Endothelial cell of umbilical vein (primary cell): ENCODE data around the gene TOP1. TPM values are rescaled to one million over a fixed set of nuclear protein-coding genes. Genes with fewer than 3 reads are reported as not detected.
A peak's percentile ranks its signal among the peaks of the same experiment; 100 is the strongest.

Experiments
- BruUV-seq: library from RNA; stranded (reverse); fragments of 400-500 nt; replicated peaks from 2 replicates; lab custom pipeline; 2021; lab: Mats Ljungman, UMichigan
- CTCF ChIA-PET: fragments of 300-600, 350-600 bp; sonication (Branson Sonifier 250); formaldehyde crosslinking; loops from one replicate; lab custom pipeline; 2021; ENCODE audit warnings: antibody characterized with exemption, inconsistent platforms; lab: Charles Lee
- POLR2A ChIA-PET: fragments of 300-600, 350-600 bp; sonication (Branson Sonifier 250); formaldehyde crosslinking; loops from one replicate; lab custom pipeline; 2021; ENCODE audit warnings: antibody characterized with exemption, inconsistent platforms; lab: Charles Lee
- DNase-seq: peaks from one replicate; pipeline ENCODE4 v3.0.0-alpha.2; 2011; ENCODE audit warnings: low read depth, low spot score
- FAIRE-seq: peaks from 2 replicates; lab custom pipeline; 2011; peaks lifted over from hg19 to GRCh38; lab: Jason Lieb, UNC
- H2AFZ ChIP-seq: 2 replicates; pipeline ENCODE4 v1.6.0; 2012; ENCODE audit warnings: low read depth, low read length, control low read depth, inconsistent platforms
- H3K27ac ChIP-seq: 2 replicates; pipeline ENCODE4 v1.5.1; 2011; ENCODE audit warnings: low read depth, mild to moderate bottlenecking, control low read depth, low read length, moderate library complexity; ENCODE audit not compliant: insufficient read depth
- H3K27me3 ChIP-seq, 2 experiments: 2 replicates each; pipeline versions ENCODE4 v1.6.0 to v1.6.1; 2011; ENCODE audit warnings: low read length in 2 of 2, mixed read lengths in 1 of 2; ENCODE audit not compliant: control insufficient read depth in 2 of 2, insufficient read depth in 2 of 2
- H3K36me3 ChIP-seq, 2 experiments: 2 replicates in 1 of 2; 3 replicates in 1 of 2; pipeline ENCODE4 v1.5.1; 2011; ENCODE audit warnings: low read length in 2 of 2, mild to moderate bottlenecking in 1 of 2, moderate library complexity in 1 of 2; ENCODE audit not compliant: control insufficient read depth in 2 of 2, insufficient read depth in 2 of 2; ENCODE audit errors: extremely low read depth in 1 of 2
- H3K4me1 ChIP-seq: 3 replicates; pipeline ENCODE4 v1.5.1; 2011; ENCODE audit warnings: mild to moderate bottlenecking, low read length; ENCODE audit not compliant: control insufficient read depth, insufficient read depth; ENCODE audit errors: extremely low read depth
- H3K4me2 ChIP-seq: 2 replicates; pipeline ENCODE4 v1.6.1; 2011; ENCODE audit warnings: low read length, control low read depth, mixed read lengths; ENCODE audit not compliant: insufficient read depth
- H3K4me3 ChIP-seq, 3 experiments: fragments of 200-600 bp in 1 of 3; sonication (generic), shearing (Covaris generic) in 1 of 3; replicated peaks in 1 of 3; 2 replicates each; pipeline ENCODE4 v1.5.1; 2011 to 2016; ENCODE audit warnings: control low read depth in 3 of 3, low read length in 3 of 3, mild to moderate bottlenecking in 2 of 3, inconsistent platforms in 1 of 3, low read depth in 1 of 3, moderate library complexity in 1 of 3; ENCODE audit not compliant: insufficient read depth in 1 of 3
- H3K79me2 ChIP-seq: 2 replicates; pipeline ENCODE4 v1.6.0; 2012; ENCODE audit warnings: low read length, inconsistent platforms; ENCODE audit not compliant: control insufficient read depth, insufficient read depth
- H3K9ac ChIP-seq: replicated peaks from 2 replicates; pipeline ENCODE3; 2011; ENCODE audit warnings: low read length, control low read depth; ENCODE audit not compliant: insufficient read depth; ENCODE audit errors: extremely low read depth
- H3K9me1 ChIP-seq: replicated peaks from 3 replicates; pipeline ENCODE4 v1.6.0; 2011; ENCODE audit warnings: mild to moderate bottlenecking, low read length; ENCODE audit not compliant: control insufficient read depth, insufficient read depth; ENCODE audit errors: extremely low read depth
- H3K9me3 ChIP-seq: replicated peaks from 2 replicates; pipeline ENCODE4 v1.5.1; 2012; ENCODE audit warnings: low read length, inconsistent platforms; ENCODE audit not compliant: control insufficient read depth, insufficient read depth
- H4K20me1 ChIP-seq: replicated peaks from 2 replicates; pipeline ENCODE3; 2011; ENCODE audit warnings: mild to moderate bottlenecking, low read length; ENCODE audit not compliant: control insufficient read depth, insufficient read depth; ENCODE audit errors: extremely low read depth
- EZH2 ChIP-seq: IDR thresholded peaks from 2 replicates; pipeline ENCODE4 v1.6.1; 2012; ENCODE audit warnings: borderline replicate concordance, low read depth, mild to moderate bottlenecking, moderate library complexity, low read length, inconsistent platforms; ENCODE audit not compliant: severe bottlenecking
- FOS ChIP-seq: IDR thresholded peaks from 2 replicates; pipeline ENCODE4 v1.6.1; 2011; ENCODE audit warnings: mild to moderate bottlenecking, low read length, moderate library complexity, borderline replicate concordance; ENCODE audit not compliant: insufficient read depth
- GATA2 ChIP-seq: IDR thresholded peaks from 2 replicates; pipeline ENCODE4 v1.7.0; 2011; ENCODE audit warnings: low read depth, mild to moderate bottlenecking, moderate library complexity, mixed read lengths, low read length; ENCODE audit not compliant: insufficient read length, insufficient read depth
- JUN ChIP-seq: IDR thresholded peaks from 2 replicates; pipeline ENCODE4 v1.6.1; 2011; ENCODE audit warnings: borderline replicate concordance, low read depth; ENCODE audit not compliant: insufficient read length, insufficient read depth
- MYC ChIP-seq: IDR thresholded peaks from one replicate; pipeline ENCODE4 v1.6.1; 2011; ENCODE audit warnings: mild to moderate bottlenecking, low read depth, low read length
- POLR2A ChIP-seq: IDR thresholded peaks from 2 replicates; pipeline ENCODE4 v1.6.1; 2012; ENCODE audit warnings: low read depth, mild to moderate bottlenecking, control low read depth, low read length
- POLR2AphosphoS5 ChIP-seq: IDR thresholded peaks from 2 replicates; pipeline ENCODE4 v1.6.1; 2012; ENCODE audit warnings: low read depth, mild to moderate bottlenecking, control low read depth, low read length, moderate library complexity; ENCODE audit not compliant: insufficient read depth
- dilution Hi-C: fragments of 300-500 bp; cut with MboI; formaldehyde crosslinking; loops from one replicate; pipeline ENCODE4 v1.15.0; 2019; ENCODE audit warnings: low sequenced_read_pairs; ENCODE audit not compliant: extremely low pct_ligation_motif_present
- intact Hi-C: fragments of 100-400 bp; cut with micrococcal nuclease; formaldehyde crosslinking; loops from one replicate; pipeline ENCODE4 v1.10.0; 2022
- polyA plus RNA-seq, 4 experiments: library from polyadenylated mRNA; depleted of rRNA in 3 of 4; stranded (reverse) in 3 of 4; unstranded in 1 of 4; fragments of >200 nt; gene quantifications; 2 replicates each; pipeline versions ENCODE4 v1.2.1 to v1.2.3, GENCODE V29; 2011 to 2012; ENCODE audit warnings: missing spikeins in 1 of 4
- total RNA-seq: library from RNA; stranded (reverse); gene quantifications from 2 replicates; pipeline ENCODE4 v1.2.3, GENCODE V29; 2021
- TF ChIP-seq, protein P1 (sequence below): IDR thresholded peaks from 2 replicates; pipeline ENCODE4 v1.6.1; 2011; ENCODE audit not compliant: insufficient read depth, insufficient read length
- TF ChIP-seq, protein P2 (sequence below), 2 donors: IDR thresholded peaks; 1 replicate in 1 of 2; 2 replicates in 1 of 2; pipeline ENCODE4 v1.5.1; 2011; ENCODE audit warnings: low read length in 2 of 2, mild to moderate bottlenecking in 2 of 2, moderate library complexity in 2 of 2, control low read depth in 1 of 2, inconsistent platforms in 1 of 2, low read depth in 1 of 2; ENCODE audit not compliant: insufficient read depth in 1 of 2; ENCODE audit errors: extremely low read depth in 1 of 2

TOP1 gene
- total and polyA plus RNA-seq, 2 donors (not counting 3 experiments of a cell fraction or from before 2014, with no cell fraction given), result 7.0 to 77.4 TPM

DNA sequence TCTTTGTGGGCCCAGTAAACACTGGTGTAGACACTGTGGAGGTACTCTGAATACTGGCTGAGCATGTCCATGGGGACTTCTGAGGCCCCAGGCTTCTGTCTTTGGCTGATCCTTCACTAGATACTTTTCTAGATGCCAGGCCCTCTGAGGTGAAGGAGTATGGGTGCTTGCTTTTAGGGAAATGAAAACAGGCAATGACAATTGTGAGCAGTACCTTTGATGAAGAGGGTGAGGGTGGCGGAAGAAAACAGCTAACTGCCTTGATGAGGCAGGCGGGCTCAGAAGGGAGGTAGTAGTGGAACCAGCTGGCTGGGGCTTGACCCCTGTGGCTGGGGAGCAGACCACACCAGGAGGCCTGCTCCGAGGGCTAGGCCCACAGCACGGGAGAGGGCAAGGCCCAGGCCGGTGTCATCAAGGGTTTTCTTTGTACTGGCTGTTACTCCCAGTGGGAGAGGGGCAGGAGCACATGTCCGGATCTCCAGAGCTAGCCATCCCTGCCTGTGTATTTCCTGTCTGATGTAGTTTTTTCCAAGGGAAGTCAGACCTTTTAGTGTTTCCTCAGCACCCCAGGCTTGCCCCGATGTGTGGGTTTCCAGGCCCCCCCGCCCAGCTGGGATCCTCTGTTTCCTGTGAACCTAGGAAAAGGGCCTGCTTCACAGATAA, 112.7 kb downstream of the TOP1 start:
- Histone ChIP-seq H3K36me3 (peaks cover 0 to 4% of the 10 kb centered on the region in 2 experiments), H3K4me3 (no peak overlapping the region), H4K20me1 (no peaks in the 10 kb centered on the region), H3K79me2 (peaks cover 87% of the 10 kb centered on the region), H3K9ac (peak overlapping the region; percentile 68), H3K27me3 (no peaks in the 10 kb centered on the region), H3K27ac (peak overlapping the region; percentile 86), H3K4me1 (peaks cover 67% of the 10 kb centered on the region), H3K9me1 (no peaks in the 10 kb centered on the region), H2AFZ (no peak overlapping the region), H3K4me2 (peak overlapping the region; percentile 49), H3K9me3 (no peaks in the 10 kb centered on the region)
- TSS peak; percentile 64 for BruUV-seq
- DNase-seq, result peak; percentile 86
- TF ChIP-seq FOS (no peak), MYC (peak; percentile 79), JUN (peak; percentile 62), POLR2AphosphoS5 (peak; percentile 73), POLR2A (peak; percentile 32), EZH2 (no peak), GATA2 (no peak)
- TF ChIP-seq, protein P1, sequence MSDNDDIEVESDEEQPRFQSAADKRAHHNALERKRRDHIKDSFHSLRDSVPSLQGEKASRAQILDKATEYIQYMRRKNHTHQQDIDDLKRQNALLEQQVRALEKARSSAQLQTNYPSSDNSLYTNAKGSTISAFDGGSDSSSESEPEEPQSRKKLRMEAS, result peak; percentile 41
- TF ChIP-seq, protein P2, sequence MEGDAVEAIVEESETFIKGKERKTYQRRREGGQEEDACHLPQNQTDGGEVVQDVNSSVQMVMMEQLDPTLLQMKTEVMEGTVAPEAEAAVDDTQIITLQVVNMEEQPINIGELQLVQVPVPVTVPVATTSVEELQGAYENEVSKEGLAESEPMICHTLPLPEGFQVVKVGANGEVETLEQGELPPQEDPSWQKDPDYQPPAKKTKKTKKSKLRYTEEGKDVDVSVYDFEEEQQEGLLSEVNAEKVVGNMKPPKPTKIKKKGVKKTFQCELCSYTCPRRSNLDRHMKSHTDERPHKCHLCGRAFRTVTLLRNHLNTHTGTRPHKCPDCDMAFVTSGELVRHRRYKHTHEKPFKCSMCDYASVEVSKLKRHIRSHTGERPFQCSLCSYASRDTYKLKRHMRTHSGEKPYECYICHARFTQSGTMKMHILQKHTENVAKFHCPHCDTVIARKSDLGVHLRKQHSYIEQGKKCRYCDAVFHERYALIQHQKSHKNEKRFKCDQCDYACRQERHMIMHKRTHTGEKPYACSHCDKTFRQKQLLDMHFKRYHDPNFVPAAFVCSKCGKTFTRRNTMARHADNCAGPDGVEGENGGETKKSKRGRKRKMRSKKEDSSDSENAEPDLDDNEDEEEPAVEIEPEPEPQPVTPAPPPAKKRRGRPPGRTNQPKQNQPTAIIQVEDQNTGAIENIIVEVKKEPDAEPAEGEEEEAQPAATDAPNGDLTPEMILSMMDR (IDR thresholded peaks at IDR 0.05; ENCODE audit: extremely low read depth in 1 of 2, insufficient read depth in 1 of 2, low read depth in 1 of 2, low read length in 2 of 2), result no peak
- ChIA-PET CTCF (interaction anchor here (1.1 to 2.9 kb wide), 8 partner anchors 9 to 199 kb away, joined by 3 to 19 read pairs (median 5); partner anchors contain the start of gene LPIN3), POLR2A (interaction anchor here (0.6 kb wide), 1 partner anchor 268 kb away, joined by 3 read pairs; no protein-coding TSS in a partner anchor)
- intact Hi-C loops, result loop anchor here (1.0 to 10.0 kb wide), 2 partner anchors 9 to 554 kb away; no protein-coding TSS in a partner anchor
- dilution Hi-C loops, result no loop called here
- peak; percentile 92 for FAIRE-seq
